HG03460 (cell line): ENCODE data around the gene NMNAT2.

ENCODE experiments used
- ATAC-seq: cut with Tn5 transposase; IDR thresholded peaks from one replicate; pipeline ENCODE4 v1.9.1; 2021; ENCODE audit not compliant: unreplicated experiment

The NMNAT2 gene

DNA sequence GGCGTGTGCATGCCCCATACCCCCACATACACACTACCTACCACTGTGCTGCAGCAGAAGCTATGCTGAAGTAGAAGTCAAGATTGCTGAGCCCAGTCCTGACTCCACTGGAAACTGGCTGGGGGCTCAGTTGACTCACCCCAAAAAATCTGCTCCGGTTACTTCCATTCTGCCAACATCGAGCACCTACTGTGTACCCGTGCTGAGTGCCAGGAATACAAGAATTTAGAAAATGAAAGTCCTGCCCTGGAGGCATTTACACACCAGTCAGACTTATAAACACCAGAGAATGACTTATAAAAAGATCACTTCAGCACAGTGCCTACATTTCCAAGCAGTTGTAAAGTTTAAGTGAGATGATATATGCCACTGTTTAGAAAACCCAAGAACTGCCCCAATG, 99.1 kb downstream of the NMNAT2 start:
- ATAC-seq: no peak

DNA sequence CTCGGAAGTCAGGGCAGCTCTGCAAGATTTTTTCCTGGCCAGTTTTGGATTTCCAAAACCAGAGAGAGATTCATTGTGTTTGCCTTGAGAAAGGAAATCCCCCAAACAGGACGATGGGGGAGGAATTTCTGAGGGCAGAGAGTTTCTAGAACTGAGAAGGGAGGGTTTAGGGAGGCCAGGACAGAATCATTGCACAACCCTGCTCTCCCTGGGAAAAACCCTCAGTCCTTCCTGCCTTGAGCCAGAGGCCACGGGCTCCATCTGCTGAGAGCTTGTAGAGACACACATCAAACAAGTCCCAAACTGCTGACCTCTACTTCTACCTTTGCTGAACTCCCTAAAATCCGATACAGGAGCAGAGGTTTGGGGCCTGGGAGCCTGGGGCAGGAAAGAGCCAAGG, 99.7 kb downstream of the NMNAT2 start:
- peak; percentile 65 for ATAC-seq

DNA sequence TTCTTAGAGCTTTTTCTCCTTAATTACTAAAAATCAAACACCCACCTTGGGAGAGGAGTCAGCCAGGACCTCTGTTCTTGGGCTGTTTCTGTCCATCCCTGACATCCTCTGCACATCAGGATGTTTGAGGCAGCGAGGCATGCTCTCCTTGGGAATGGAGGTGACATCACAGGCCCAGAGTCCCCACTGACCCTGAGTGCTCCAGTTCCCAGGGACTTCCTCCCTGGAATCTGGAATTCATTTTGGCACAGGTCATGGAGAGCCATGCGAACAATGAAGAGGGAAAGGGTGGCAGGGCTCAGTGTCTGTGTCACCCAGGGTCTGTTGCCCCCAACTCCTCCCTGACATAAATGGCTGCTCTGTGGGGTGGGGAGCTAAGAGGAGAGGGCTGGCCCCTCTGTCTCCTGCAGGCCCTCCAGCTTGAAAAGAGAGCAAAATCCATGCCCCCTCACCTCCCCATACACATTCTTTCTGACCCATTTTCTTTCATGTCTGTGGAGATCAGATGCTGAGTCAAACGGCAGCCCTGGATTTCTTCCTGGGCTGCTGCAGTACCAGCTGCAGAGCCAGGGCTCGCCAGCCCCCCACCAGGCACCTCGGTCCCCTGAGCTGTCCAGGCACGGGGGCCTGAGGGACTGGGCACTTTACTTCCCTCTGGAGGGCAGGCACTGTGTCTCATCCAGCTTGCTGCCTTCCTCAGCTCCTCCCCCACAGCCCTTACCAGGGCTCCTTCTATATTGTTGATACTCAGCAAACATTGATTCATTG, 102.0 kb downstream of the NMNAT2 start:
- no peak for ATAC-seq

DNA sequence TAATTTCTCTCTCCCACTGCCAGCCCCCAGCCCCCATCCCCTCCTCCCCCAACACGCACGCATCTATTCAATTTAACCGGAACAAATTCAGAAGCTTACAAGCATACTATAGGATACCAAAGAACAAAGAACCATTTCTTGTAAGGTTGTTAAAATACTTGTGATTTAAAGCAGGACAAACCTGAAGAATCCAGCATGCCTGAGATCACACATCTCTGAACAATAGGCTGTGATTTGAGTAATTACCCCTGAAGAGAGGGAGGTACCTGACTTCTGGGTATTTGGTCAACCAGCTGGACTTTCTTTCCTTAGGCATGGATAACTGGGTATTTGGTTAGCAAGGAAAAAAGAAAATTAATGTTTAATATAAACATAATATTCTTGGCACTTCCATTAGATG, 105.1 kb downstream of the NMNAT2 start:
- no peak for ATAC-seq

DNA sequence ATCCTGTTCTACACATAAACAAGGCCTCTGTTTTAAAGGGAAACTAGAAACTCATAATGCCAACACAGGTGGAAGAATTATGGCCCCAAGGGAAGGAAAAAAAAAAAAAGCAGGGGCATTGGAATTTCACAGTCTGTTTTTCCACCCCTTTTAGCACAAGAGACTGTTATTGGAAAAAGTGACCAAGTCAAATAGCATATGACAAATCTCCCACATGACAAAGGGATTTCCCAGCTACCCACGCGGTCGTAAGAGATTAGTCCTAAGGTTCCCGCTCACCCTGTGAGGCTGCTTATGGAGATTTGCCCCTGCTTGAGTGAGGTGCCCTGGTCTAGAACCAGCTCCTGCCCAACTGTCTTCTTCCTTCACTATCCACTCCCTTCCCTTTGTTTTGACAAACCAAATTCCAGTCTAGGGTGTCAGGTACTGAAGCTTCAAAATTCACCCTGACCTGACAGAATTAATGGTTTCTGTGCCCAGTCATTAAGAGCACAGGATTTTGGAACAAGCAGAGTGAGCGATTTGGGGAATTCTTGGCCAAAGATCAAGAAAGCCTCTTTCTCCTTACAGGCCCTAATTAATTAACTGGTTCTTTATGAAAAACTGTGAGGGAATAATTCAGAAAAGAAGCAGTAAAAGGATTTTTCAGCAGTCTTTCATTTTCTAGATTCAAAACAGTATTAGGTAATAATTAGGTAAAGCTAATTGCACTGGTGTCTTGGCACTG, 107.3 kb downstream of the NMNAT2 start:
- ATAC-seq: no peak

DNA sequence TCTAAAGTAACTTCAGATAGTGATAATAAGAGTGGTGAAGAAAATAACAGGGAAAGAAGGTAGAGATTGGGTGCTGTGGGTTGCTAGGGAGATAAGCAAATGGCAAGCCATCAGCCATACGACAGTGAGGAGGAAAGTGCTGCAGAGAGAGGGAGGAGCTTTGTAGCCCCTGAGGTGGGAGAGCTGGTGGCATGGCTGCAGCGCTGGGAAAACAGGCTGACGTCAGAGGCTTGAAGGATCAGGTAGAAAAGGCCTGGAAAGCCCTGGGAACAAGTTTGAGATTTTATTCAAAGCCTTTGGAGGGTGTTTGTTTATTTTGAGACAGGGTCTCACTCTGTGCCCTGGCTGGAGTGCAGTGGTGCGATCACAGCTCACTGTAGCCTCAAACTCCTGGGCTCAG, 109.5 kb downstream of the NMNAT2 start:
- ATAC-seq: no peak

DNA sequence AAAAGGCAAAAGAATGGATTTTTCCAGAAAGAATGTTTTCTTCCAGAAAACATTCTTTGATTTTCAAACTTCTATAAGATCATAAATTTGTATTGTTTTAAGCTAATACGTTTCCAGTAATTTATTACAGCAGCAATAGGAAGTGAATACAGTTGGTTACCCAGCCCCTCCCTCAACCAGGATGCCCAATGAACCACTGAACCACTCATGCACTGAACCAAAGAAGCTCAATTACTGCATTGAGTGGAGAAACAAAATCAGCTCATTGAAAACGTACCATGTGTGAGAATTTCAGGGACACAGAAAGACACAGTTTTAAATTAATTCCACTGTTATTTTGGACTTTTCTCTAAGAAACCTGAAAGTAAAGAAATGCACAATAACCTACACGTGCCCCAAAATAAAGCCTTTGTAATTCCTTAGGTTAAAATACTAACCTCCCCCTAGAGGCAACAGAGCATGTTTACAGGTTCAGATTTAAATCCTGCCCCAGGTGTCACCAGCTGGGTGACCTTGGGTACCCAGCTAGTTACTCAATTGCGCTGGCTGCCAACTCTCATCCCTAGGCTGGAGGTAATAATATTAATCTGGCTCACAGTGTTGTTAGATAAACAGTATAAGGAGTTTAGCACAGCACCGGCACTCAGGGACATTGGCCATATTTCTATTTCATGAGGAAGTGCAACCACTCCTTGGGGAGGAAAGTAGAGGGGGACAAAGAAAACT, 111.7 kb downstream of the NMNAT2 start:
- ATAC-seq: no peak

DNA sequence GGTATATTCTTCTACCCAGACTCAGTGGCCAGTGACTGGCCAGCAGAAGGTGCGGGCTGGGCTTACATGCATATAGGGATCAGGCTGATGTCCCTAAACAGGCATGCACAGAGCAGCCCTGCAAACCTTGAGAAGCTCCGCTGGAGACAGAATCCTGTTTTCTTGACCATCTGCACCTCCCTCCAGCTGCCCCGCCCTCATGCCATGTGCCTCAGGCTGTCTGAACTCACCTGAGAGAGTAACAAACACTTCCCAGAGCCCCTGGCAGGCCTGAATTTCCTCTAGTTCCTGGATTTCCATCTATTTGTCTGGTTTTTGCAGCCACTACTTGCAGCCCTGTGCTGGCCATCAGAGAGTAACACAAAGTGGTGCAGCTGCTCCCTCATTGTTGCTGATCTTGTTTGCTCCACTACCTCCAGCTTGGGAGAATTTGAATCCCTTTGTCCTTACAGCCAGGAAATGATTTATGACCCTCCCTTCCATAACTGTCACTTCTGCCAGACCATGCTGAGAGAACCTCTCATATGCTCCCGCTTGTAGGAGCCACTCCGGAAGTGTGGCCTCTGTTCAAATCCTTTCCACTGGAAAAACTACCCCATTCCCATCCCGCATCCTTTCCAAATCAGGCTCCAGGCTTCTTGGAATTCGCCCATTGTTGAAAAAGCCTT, 113.6 kb downstream of the NMNAT2 start:
- ATAC-seq: no peak

DNA sequence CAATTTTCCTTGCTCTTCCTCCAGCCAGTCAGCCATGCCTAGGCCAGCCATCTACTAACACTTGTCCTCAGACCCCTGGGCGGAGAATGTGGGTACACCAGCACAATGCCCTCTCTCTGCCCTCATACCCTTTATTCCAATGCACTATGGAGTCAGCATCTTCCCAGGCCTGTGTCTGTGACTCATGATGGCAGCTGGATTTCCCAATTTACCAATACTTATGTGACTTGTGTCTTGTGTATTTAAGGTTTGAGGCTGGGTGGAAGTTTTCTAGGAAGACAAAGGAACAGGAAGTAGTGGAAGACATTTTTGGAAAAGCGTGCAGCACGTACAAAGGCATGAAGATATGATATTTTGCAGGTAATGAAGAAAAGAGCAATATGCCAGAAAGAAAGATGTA, 114.3 kb downstream of the NMNAT2 start:
- no peak for ATAC-seq

DNA sequence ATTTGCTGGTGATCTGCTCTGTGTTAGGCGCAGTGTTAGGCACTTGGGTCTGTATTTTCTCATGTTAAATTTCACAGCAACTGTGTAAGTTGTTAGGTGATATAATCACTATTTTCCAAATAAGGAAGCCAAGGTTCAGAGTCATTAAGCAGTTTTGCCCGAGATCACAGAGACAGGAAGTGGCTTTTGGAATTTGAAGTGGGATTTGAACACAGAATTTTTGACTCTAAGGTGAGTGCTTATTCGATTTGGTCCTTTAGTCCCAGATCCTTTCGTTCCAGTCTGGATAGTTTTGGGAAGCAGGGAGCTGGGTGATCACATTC, 114.9 kb downstream of the NMNAT2 start:
- ATAC-seq: no peak

DNA sequence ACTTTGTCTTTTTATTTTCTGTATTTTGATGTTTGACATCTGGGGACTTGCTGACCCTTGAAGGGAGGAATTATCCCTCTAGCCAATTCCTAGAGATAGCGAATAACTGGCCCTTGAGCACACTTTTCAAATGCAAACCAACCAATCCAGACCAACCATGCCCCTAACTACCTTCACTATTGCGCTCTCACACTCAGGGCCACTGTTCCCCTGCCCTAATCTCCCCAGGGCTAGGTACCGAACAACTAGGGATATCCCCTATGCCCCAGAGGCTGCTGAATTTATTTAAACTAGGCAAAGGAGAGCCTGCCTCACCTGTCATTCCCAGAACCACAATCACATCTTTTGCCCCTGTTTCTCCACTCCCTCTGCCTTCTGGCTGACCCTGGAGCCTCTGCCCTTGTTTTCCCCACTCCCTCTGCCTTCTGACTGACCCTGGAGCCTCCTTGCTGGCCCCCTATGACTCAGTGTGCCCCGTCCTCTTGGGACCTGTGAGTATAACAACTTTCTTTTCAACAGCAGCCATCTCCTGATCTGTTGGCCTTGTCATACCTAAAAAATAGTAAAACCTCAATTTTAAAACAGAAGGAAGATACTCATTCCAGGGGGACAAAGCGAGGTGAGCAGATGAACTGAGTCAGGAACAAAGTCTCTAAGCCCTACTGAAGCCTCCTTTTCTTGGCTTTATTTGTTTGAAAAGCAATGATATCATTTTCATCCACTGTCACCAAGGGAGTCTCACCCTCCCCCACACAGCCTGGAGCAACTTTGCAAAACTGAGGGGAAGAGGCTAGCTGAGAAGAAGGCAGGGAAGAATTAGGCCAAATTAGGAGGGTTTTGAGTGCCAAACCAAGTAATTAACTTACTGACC, 115.5 kb downstream of the NMNAT2 start:
- ATAC-seq: no peak

DNA sequence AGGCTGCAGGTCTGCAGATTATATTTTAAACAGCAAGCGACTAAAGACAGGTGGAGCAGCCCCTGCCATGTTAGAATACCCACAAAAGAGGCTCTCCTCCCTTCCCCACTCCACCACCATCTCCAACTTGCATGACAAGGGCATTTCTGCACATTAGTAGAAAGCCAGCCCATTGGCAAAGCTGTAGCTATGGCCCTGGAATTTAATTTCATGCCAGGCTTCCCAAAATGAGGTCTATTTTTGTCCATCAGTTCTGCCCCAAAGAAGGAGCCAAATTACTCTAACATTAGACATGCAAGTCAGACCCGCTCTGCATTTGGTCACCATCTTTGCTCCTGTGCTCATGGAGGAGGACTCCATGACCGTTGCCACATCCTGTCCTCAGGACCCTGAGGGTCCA, 116.9 kb downstream of the NMNAT2 start:
- no peak for ATAC-seq

DNA sequence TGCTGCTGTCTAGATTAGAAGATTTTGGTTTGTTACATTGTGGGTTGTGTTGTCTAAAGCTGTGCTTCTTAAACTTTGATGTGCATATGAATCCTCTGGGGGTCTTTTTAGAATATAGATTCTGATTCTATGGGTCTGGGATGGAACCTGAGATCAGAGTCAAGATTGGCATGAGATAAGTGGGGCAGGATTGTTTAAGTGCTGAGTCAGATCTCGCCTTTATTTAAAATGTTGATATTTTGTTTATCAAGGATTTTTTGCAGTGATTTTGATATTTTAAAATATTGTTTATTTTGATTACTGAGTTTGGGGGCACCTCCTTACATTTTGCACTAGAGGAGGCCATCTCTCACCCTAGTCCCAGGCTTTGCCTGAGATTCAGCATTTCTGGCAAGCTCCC, 117.4 kb downstream of the NMNAT2 start:
- no peak for ATAC-seq

DNA sequence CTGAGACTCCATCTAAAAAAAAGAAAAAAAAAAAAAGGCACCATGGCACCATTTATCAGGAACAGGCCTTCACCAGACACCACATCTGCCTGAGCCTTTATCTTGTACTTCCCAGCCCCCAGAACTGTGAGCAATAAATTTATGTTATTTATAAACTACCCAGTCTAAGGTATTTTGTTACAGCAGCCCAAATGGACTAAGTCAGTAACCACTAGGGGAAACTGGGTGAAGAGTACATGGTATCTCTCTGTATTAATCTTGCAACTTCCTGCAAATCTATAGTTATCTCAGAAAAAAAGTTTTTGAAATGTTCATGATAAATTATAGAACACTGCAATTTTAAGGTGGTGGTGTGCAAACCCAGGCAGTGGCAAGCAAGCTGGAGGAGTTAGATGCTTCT, 117.8 kb downstream of the NMNAT2 start:
- no peak for ATAC-seq

DNA sequence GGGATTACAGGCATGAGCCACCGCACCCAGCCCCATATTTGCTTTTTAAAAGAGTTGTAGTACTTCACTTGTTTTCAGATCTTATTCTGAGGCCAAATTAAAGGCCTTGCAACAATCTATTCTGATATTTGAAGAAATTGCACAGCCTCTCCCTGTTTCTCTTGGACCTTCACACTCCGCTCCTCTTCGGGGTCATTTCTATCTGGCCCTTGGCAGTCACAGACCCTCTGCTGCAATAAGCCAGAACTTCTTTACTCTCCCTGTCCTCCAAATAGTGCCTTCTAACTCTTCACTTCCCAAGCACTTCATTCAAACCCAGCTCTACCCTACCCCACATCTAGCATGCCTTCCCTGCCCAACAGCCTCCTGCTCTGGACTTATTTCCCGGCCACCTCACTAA, 121.4 kb downstream of the NMNAT2 start:
- no peak for ATAC-seq

DNA sequence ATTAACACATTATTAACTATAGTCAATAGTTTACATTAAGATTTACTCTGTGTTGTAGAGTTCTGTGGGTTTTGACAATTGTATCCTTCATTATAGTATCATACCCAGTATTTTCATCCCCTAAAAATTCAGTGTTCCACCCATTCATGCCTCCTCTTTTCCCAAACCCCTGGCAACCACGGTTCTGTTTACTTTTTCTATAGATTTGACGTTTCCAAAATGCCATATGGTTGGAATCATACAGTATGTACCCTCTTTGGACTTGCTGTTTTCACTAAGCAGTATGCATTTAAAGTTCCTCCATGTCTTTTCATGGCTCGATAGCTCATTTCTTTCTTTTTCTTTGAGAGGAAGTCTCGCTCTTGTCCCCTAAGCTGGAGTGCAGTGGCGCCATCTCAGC, 122.7 kb downstream of the NMNAT2 start:
- ATAC-seq: no peak

DNA sequence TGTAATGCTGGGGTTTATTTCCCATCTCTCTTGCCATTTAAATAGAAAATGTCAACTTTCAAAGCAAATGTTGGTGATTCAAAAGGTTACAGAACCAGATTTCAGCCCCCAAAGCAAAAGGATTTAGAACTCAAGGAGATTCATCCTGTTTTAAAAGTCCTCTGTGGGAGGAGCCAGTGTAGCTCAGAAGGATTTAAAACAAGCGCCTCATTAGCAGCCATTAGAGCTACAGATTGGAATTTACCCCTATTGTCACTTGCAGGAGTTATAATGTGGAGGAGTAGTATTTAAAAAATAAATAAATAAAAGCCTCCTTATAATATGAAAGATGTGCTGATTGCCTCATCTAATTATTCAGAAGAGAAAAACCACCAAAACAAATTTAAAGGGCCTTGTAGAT, 124.3 kb downstream of the NMNAT2 start:
- no peak for ATAC-seq

DNA sequence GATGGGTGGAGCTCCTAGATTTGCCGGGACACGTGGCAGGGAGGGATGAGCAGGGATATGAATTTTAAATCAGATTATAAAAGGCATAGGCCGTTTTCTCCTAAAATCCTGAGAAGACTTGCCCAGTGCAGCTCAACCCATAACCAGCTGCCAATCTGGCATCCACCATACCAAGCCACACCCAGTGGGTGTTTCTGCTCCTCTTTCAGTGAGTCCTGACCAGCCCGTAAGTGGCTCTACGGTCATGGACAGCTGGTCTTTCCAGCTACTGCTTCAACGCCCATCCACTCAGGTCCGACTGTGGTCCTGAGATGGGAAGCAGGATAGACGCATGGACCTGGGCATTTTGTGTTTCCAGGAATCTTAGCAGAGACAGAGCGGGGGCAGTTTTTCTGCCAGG, 124.9 kb downstream of the NMNAT2 start:
- ATAC-seq: no peak

DNA sequence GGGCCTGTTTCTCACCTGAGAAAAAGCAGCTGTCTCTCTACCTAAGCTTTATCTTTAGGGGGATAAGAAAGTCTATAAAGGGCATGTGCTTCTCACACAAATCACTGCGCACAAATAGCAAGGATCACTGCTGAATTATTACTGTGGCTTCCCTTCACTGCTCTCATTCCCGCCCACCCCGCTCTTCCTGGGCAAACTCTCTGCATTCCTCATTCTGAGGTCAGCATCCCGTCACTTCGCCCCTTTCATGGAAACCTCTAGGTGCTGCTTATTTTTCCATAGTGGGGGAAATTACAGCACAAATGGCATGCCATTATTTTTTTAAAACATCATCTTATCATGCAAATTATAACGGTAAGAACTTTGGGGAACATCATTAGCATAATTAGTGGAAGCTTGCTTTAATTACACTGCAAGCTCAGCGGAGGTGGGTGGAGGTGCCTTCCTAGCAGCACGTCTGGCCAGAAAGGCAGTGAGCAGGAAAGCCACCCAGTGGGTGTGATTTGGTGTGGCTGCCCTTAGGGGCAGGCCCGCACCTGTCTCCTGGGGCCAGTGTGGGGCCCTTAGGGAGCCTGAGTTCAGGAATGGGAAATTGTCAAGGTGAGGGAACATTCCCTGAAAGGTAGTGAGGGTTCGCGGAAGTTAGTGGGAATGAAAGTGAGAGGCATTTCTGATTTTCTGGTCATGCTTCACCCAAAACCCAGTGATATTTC, 126.2 kb downstream of the NMNAT2 start:
- ATAC-seq: no peak

DNA sequence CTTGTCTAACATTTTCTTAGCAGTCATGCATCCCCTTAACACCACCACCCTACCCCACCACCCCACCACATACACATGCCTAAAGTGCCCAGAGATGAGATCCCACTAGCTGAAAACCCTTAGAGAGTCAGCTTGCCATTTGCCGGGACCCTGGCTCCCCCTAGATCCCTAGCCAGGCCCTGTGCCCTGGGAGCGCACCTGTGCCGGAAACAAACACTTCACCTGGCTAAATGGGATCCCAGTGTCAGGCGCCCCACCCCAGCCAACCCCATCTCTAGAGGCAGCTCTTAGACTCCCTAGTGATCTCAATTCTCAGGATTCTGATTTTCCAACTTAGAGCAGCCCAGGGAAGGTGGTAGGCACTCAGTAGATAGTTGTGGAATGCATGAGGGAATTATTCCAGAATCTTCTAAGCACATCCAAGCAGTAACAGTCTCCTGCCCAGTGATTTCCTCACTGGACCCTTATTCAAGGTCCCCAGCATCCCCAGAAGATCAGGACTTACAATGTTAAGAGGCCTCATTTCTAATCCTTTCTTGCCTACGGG, 126.9 kb downstream of the NMNAT2 start:
- ATAC-seq: no peak
